AG09309 (cell line): Measurements from ENCODE around the gene FBXO11.
A peak's percentile ranks its signal among the peaks of the same experiment; 100 is the strongest.

ENCODE experiments used
- DNase-seq: peaks from one replicate; pipeline ENCODE4 v3.0.0-alpha.2; 2010; ENCODE audit warnings: low read depth
- H3K4me3 ChIP-seq: 2 replicates; pipeline ENCODE4 v1.5.1; 2011; ENCODE audit warnings: mild to moderate bottlenecking, low read depth, low read length, moderate library complexity; ENCODE audit not compliant: control insufficient read depth
- TF ChIP-seq, protein P1 (sequence below): IDR thresholded peaks from 2 replicates; pipeline ENCODE4 v1.5.1; 2011; ENCODE audit warnings: mild to moderate bottlenecking, low read depth, low read length, inconsistent platforms; ENCODE audit not compliant: insufficient read depth, control insufficient read depth; ENCODE audit errors: missing control alignments

Gene FBXO11

DNA sequence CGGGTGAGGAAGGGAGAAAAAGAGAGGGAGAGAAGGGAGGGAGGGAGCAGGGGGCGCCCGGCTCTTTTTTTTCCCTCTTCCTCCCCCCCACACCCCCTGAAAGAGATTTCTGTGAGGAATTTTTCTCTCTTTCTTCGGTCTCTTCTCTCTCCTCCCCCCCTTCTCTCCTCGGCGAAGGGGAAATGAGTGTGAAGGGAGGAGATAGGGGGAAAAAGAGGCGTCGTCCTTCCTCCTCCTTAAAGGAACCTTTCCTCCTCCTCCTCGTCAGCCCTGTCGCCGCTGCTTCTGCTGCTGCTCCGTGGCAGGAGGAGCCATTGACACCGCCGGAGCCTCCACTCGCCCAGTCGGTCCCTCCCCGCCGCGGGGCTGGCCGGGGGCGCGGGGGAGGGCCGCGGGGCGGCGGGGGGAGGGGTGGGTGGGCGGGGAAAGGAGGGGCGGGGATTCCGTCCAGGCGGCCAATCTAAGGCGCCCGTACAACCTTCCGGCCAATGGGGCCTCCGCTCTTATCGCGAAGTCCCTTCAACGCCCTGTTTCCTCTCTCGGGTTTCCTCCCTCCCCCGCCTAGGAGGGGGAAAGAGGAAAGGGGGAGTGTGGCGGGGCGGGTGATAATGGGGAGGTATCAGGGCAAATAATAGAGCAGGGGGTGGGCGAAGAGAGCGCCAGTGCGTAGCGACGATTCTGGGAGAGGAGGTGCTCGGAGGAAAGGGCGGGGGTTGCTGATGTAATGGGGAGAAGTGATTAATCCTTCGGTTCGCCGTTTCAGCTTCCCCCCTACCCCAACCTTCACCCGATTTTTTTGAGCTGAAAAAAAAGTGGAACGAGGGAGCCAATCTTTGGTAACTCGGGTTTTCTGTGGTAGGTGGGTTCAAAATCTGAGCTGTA lies at the start of gene FBXO11:
FBXO11 (minus strand) TSS at position 342 of the 882 bp plus-strand sequence. CDS start 778 bp downstream, outside the sequence.
- peak within 1 kb of the TSS; percentile 89 for H3K4me3 ChIP-seq
- DNase-seq: peak; percentile 97
- TF ChIP-seq, protein P1, sequence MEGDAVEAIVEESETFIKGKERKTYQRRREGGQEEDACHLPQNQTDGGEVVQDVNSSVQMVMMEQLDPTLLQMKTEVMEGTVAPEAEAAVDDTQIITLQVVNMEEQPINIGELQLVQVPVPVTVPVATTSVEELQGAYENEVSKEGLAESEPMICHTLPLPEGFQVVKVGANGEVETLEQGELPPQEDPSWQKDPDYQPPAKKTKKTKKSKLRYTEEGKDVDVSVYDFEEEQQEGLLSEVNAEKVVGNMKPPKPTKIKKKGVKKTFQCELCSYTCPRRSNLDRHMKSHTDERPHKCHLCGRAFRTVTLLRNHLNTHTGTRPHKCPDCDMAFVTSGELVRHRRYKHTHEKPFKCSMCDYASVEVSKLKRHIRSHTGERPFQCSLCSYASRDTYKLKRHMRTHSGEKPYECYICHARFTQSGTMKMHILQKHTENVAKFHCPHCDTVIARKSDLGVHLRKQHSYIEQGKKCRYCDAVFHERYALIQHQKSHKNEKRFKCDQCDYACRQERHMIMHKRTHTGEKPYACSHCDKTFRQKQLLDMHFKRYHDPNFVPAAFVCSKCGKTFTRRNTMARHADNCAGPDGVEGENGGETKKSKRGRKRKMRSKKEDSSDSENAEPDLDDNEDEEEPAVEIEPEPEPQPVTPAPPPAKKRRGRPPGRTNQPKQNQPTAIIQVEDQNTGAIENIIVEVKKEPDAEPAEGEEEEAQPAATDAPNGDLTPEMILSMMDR: peak; percentile 75

DNA sequence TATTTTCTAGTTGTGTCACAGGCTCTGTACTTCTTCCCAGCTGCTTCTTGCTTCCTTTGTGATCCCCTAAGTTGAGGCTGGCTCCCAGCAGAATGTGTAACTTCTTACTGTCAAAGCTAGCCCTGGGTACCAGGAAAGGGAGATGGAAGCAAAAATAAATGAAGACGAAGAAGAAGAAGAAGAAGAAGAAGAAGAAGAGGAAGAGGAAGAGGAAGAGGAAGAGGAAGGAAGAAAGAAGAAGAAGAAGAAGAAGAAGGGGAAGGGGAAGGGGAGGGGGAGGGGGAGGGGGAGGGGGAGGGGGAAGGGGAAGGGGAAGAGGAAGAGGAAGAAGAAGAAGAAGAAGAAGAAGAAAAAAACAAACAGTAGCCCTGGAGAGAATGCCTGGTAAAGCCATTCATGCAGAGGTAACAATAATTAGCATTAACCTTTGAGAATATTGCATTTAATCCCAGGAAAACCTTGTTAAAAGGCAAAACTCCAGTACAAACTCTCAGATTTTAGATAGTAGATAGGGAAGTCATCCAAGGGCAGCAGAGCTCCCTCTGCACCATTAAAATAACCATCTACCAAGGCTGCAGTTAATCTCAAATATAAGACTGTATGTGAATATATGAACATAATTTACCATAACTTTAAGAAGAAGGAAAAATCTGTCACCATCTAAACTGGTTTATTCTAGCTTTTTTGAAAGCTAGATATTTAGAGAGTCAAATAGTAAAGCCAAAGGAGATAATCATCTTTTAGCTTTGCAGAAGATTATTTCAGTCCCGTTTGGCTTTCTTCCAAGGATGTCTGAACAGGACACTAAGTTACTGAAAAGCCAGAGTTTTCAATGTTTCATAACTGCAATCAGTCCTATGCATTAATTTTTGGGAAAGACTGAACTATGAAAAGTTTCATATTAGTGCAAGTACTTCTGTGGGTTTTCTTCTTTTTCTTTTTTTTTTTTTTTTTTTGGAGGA lies 44.3 kb upstream of the FBXO11 start:
- TF ChIP-seq, protein P1: no peak
- no peak for DNase-seq
- no peak overlapping the region for H3K4me3 ChIP-seq

DNA sequence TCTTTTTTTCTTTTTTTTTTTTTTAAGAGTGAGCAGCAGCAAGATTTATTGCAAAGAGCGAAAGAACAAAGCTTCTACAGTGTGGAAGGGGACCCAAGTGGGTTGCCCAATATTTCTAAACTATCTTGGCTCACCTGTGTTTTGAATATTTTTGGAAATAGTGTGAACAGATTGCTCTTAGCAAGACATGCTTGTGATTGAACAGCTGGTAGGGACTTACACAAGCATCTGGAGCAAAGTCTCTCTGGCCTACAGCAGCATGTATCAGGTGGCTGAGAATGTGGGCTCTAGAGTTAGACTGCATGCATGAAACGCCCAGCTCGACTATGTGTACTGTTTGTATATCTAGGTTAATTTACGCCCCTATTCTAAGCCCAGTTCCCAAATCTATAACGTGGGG lies 40.3 kb upstream of the FBXO11 start:
- TF ChIP-seq, protein P1: no peak
- no peak overlapping the region for H3K4me3 ChIP-seq
- no peak for DNase-seq

DNA sequence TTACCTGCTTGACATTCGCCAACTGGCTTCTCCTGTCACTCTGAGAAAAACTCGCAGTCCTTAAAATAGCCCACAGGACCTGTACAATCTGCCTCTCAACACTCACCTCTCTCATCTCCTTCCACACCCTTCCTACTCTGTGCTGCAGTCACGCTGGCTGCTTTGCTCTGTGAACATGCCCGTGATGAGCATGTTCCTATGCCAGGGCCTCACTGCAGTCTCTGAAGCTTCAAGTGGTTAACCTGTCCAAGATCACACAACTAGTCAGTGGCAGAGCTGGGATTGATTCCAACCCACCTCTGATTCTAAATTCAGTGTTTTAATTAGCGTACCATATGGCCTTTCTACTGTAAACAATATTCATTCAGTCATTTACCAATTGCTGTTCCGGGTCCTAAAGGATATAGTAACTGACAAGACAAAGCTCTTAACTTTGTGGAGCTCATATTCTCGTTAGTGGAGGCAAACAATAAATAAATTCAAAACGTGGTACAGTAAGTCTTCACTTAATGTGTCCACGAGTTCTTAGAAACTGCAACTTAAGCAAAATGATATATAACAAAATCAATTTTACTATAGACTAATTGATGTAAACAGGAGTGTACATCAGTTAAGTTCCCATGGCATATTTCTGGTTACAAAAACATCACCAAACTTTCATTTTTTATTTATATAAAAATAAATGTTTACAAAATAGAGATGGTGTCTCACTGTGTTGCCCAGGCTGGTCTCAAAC lies 38.9 kb upstream of the FBXO11 start:
- no peak overlapping the region for H3K4me3 ChIP-seq

DNA sequence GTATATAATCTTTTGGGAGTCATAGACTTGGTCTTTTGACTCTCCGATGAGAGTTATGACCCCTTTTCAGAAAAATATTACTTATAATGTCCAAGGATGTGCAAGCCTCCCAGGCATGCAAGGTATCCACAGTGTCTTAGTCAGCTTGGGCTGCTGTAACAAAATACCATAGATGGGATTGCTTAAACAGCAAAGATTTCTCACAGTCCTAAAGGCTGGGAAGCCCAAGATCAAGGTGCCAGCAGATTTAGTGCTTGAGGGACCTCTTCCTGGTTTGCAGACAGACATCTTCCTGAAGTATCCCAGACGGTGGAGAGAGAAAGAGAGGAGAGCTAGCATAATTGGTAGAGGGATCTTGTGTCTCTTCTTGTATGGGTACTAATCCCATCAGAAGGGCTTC lies 35.6 kb upstream of the FBXO11 start:
- no peak for DNase-seq
- no peak overlapping the region for H3K4me3 ChIP-seq
- TF ChIP-seq, protein P1: no peak

More for the DNA sequence above, 38.9 kb upstream of the FBXO11 start:
- TF ChIP-seq, protein P1: no peak
- DNase-seq: no peak

DNA sequence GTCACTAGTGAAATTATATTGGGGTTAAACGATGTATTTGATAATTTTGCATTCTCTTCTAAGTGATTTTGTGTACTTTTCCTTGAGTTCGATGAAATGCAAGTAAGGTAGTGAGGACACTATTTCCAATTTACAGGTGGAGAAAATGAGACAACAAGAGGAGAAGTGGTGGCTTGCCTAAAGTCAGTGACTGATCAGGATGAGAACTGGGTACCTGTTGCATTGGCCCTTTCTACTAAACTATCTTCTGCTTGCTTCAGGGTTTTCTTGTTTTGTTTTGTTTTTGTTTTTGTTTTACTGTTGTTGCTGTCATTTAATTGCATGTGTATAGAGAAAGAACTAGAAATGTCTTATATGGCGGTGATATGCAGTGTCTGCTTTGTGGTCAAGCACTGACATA lies 31.4 kb upstream of the FBXO11 start:
- TF ChIP-seq, protein P1: no peak
- H3K4me3 ChIP-seq: no peak overlapping the region
- DNase-seq: no peak
